ENCODE measurements around the gene UNK. TPM values are rescaled to one million over a fixed set of nuclear protein-coding genes. Genes with fewer than 3 reads are reported as not detected.

UNK gene
- total RNA-seq: 10 to 100 TPM; 26.5 to 42.5 (median 31.9) TPM

- 0% methylated on average over 27 to 40 of the region's 45 CpGs for WGBS, 2 donors
- H3K4me3 ChIP-seq (ENCODE audit: low read depth, poor library complexity, severe bottlenecking): peak within 1 kb of the TSS; percentile 34
- TF ChIP-seq POLR2A (IDR thresholded peaks at IDR 0.05) (no peak), CTCF (IDR thresholded peaks at IDR 0.05) (no peak)
- peak; percentile 98 to 99 for DNase-seq (ENCODE audit: low spot score in 2 of 2)
- intact Hi-C loops (cut with DNase I; ENCODE audit: low total_unique reads): no loop called here
Measured at GRCh38 chr17:75784473-75785015, at the start of gene UNK. Gene UNK, plus strand, starts transcription at chr17:75784806. Its CDS starts 75 bp downstream, at chr17:75784881.

GRCh38 chr17:75736173-75736835, 48.3 kb upstream of the UNK start:
- no peak overlapping the region for H3K4me3 ChIP-seq (ENCODE audit: low read depth, poor library complexity, severe bottlenecking)
- 88% methylated on average over 22 to 26 of the region's 26 CpGs for WGBS, 2 donors
- TF ChIP-seq POLR2A (IDR thresholded peaks at IDR 0.05): no peak
- no peak for TF ChIP-seq CTCF (IDR thresholded peaks at IDR 0.05)
- DNase-seq (ENCODE audit: low spot score in 2 of 2): no peak
- intact Hi-C loops (cut with DNase I; ENCODE audit: low total_unique reads): no loop called here

- WGBS, 2 donors: 77 to 80% methylated on average over 18 to 20 of the region's 20 CpGs
- intact Hi-C loops (cut with DNase I; ENCODE audit: low total_unique reads): no loop called here
- no peak for DNase-seq (ENCODE audit: low spot score in 2 of 2)
Measured at GRCh38 chr17:75737133-75737962, 47.3 kb upstream of the UNK start.

GRCh38 chr17:75738218-75738802, 46.3 kb upstream of the UNK start:
- intact Hi-C loops (cut with DNase I; ENCODE audit: low total_unique reads): no loop called here

More at GRCh38 chr17:75737133-75737962, 47.3 kb upstream of the UNK start:
- no peak for TF ChIP-seq CTCF (IDR thresholded peaks at IDR 0.05)
- TF ChIP-seq POLR2A (IDR thresholded peaks at IDR 0.05): no peak
- H3K4me3 ChIP-seq (ENCODE audit: low read depth, poor library complexity, severe bottlenecking): no peak overlapping the region

GRCh38 chr17:75739174-75739573, 45.4 kb upstream of the UNK start:
- DNase-seq (ENCODE audit: low spot score in 2 of 2): no peak
- TF ChIP-seq CTCF (IDR thresholded peaks at IDR 0.05) (no peak), POLR2A (IDR thresholded peaks at IDR 0.05) (no peak)
- H3K4me3 ChIP-seq (ENCODE audit: low read depth, poor library complexity, severe bottlenecking): no peak overlapping the region
- WGBS, 2 donors: 88 to 91% methylated on average over 7 of the region's 7 CpGs
- intact Hi-C loops (cut with DNase I; ENCODE audit: low total_unique reads): no loop called here

More at GRCh38 chr17:75738218-75738802, 46.3 kb upstream of the UNK start:
- DNase-seq (ENCODE audit: low spot score in 2 of 2): no peak
- no peak overlapping the region for H3K4me3 ChIP-seq (ENCODE audit: low read depth, poor library complexity, severe bottlenecking)
- TF ChIP-seq CTCF (IDR thresholded peaks at IDR 0.05) (no peak), POLR2A (IDR thresholded peaks at IDR 0.05) (no peak)
- 67 to 70% methylated on average over 14 of the region's 14 CpGs for WGBS, 2 donors
